NCI-H128 (cell line): ENCODE data around the gene PCDHGA1.
A peak's percentile ranks its signal among the peaks of the same experiment; 100 is the strongest.
"Not testable (repeated sequence)": the region's sequence is repeated elsewhere in the genome, so short reads cannot be mapped to it uniquely, and the experiment has no call there.

ENCODE experiments used
- DNase-seq: peaks from one replicate; lab custom pipeline; 2025; ENCODE audit not compliant: unreplicated experiment; lab: John Stamatoyannopoulos, UW

The PCDHGA1 gene

DNA sequence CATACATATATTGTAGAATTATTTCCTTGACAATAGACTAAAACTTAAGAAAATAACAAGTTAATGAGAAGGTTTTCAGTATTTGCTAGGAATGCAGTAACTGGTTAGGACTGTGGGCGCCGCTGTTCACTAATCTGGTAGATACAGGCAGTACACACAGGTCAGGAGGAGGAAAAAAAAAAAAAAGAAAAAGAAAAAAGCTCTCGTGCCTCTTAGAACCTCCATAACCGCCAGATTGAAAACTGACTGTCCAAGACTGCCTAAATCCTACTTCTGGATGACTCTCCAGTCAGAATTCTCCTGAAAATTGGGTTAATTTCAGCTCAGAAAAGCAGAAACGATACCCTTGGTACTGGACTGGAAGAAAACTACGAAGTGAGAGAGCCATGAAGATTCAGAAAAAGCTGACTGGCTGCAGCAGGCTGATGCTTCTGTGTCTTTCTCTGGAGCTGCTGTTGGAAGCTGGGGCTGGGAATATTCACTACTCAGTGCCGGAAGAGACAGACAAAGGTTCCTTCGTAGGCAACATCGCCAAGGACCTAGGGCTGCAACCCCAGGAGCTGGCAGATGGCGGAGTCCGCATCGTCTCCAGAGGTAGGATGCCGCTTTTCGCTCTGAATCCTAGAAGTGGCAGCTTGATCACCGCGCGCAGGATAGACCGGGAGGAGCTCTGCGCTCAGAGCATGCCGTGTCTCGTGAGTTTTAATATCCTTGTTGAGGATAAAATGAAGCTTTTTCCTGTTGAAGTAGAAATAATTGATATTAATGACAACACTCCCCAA, at the start of gene PCDHGA1:
PCDHGA1 (plus strand) TSS at position 216 of the 782 bp plus-strand sequence.
- DNase-seq: no peak

DNA sequence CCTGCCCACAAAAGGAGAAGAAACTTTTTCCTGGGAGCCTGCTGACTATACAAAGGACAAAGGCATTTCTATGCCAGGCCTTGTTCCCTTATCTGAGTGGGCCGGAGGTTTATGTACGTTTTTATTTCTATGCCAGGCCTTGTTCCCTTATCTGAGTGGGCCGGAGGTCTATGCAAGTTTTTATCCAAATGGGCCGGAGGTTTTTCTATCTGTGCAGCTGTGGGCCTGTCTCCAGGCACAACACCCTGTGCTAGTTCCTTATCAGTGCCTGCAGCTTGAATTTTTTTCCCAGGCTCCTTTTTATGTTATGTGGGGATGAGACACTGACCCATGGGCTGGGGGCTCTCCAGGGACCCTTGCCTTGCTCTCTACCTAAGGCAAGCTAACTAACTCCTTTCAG, 31.9 kb upstream of the PCDHGA1 start:
- DNase-seq: no peak

DNA sequence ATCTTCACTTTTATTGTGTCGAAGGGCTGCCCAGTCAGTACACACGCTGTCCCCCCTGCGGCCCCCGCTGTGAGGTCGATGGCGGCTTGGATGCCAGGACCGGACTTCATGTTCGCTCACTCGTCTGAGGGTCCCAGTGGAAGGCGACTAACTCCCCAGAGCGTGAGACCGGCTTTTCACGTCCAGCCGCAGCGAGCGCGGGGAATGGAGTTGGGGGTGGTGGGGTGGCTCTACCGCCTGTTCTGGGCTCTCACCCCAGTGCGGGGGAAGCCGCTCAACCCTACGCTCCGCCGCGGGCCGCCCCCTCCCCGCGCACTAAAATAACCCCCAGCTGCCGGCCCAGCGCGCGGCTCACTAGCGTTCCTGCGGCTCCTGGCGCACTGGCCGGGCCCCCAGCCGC, 26.6 kb upstream of the PCDHGA1 start, which contains the start of gene SLC25A2:
SLC25A2 (minus strand) TSS at position 294 of the 400 bp plus-strand sequence; CDS start at position 110, 184 bp downstream.
- no peak for DNase-seq

DNA sequence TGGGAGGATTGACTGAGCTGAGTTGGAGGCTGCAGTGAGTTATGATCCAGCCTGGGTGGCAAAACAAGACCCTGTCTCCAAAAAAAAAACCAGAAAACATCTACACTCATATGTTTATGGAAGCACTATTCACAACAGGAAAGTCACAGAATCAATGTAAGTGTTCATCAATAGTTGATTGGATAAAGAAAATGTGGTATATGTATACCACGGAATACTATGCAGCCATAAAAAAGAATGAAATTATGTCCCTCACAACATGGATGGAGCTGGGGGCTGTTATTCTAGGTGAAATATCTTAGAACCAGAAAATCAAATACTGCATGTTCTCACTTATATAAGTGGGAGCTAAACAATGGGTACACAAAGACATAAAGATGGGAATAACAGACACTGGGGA, 23.7 kb upstream of the PCDHGA1 start:
- DNase-seq: no peak

DNA sequence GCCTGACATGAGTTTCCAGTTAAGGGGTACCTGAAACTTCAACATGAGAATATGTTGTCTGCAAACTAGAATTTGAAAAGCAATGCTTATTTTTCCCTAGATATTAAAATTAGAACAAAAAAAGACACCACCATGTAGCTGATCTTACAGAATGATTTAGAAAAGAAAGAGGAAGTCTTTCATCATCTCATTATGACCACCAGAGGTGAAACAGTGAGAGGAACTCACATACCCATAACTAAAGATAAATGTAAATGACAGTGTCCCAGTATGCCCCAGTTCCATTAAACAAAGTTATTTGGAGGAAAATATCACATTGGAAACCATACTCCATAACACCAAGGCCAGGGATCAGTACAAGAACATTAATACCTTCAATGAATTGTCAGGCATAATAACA, 16.6 kb upstream of the PCDHGA1 start:
- no peak for DNase-seq

DNA sequence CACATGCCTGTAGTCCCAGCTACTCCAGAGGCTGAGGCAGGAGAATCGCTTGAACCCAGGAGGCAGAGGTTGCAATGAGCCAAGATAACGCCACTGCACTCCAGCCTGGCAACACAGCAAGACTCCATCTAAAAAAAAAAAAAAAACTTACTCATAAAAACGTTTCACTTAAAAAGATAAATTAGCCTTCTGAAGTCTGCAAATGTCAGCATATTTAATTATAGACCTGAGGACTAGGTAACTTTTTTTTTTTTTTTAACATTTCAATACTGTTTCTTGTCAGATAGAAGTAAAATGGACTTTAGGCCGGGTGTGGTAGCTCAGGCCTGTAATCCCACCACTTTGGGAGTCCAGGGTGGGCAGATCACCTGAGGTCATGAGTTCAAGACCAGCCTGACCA, 13.4 kb upstream of the PCDHGA1 start:
- not testable (repeated sequence) for DNase-seq

DNA sequence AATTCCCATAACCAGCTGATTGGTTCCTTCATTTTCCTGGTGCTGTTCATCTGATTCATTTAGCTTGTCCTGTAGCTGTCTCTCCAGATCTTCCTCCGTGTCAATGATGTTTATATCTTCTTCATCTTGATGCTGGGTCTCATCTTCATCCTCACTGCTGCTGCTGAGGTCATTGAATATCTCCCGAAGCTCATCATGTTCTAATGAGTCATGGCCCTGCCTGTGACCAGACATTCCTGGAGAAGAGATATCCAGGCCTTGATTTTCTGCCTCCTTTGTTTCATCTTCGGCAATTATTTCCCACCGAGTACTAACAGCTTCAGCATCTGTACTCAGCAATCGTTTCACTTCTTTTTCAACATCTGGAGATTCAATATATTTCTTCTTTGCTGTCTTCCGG, 11.1 kb upstream of the PCDHGA1 start:
- no peak for DNase-seq

DNA sequence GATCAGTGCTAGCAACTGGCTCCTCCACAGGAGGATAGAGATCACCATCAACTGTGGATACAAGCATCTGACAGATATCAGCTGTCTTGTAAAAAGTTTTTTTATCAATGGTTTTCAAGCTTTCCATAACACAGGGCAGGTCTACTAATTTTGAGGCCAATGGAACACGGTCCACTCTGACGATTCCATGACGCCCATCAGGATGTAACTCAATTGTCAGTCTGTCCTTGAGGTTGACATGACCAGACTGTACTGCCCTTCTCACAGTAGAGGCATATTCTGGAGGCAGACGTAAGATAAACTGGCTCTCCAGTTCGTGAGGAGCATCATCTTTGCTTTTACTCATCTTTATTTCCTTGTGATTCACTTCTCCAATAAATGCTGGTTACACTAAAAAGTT, 10.6 kb upstream of the PCDHGA1 start:
- DNase-seq: no peak

DNA sequence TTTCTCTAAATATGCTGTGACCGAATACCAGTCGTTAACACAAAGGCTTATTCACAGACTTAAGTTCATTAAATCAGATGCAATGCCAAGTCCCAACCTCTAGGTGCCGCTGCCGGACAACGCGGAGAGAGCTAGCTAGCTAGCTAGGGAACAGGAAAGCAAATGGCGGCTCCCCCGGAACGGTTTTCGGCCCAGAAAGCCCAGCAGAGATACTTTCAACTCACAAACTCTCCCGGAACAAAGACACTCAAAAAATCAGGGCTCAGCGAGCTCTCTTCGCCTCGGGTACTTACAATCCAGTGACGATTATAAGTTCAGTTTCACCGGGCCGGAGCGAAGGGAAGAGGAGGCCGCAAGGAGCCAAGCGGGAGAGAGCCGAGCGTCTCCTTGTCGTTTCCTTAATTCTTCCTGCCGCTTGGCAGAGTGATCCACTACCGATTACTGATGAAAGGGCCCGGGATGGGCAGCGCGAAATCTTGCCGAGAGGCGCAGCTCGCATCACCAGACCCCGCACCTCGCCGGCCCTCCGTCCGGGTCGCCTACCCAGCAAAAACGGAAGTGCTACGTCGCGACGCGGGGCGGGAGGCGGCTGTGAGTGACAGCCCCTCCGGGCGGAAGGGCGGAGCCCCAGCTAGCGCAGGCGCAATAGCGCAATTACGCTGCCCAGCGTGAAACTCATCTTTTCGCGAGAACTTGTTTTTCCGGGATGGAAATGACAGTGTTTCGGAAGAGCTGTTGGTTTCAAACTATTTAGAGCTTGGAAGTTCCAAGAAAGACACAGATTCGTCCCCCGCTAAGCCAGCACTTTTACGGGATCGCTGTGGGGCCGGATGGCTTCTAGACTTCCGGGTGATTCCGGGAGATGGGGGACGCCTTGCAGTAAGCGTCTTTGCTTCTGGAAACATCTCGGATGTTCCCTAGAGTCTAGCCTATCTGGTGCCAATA, 9.8 kb upstream of the PCDHGA1 start, which contains the start of gene TAF7:
TAF7 (minus strand) TSS at position 560 of the 945 bp plus-strand sequence. CDS start 740 bp downstream, outside the sequence.
- peak; percentile 80 for DNase-seq

DNA sequence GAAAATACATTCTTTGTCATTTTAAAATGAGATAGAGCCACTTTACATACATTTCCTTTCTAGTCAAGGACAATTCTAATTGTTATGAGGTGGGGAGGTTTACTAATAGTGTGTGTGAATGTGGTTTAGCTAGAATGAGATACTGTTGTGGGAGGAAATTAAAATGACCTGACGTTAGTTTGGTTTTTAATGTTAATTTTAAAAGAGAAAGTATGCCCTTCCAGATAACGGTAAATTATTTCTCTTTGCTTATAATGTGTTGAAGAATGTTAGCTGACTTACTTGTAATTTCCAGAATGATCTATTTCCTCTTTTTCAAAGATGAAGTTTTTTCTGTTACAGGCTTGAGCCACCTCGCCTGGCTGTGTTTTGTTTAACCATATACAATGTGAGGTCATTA, 8.1 kb upstream of the PCDHGA1 start:
- DNase-seq: no peak

DNA sequence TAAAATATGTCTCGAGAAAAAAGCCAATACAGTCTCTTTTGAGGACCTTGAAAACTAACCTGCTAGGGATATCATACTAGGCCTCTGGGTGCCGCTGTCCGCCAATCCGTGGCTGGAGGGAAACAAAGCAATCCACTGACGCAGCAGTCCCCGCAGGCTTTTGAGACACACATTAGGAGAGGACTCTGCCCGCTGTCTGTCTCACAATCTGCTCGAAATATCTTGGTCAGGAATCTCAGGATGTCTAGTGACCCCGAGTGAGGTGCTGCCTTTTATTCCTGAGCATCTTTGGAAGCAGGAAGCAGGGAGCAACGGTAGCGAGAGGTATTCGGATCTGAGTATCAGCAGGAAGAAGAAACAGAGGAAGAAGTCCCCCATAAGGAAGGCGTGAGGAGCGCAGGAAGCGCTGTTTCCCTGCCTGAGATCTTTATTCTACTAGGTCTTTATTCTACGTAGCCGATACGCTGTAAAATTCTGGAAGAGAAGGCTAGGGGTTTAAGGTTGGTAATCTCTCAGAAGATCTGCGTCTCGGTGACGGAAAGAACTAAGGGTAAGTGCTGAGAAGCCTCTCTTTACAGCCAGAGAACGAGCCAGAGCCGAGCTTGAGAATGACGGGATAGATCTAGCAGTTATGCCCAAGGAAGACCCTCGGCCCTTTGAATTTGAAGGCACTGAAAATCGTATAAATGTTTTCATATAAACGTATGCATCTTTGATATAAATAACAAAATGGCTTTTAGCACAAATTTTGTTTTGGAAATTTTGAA, 4.0 kb upstream of the PCDHGA1 start:
- no peak for DNase-seq

DNA sequence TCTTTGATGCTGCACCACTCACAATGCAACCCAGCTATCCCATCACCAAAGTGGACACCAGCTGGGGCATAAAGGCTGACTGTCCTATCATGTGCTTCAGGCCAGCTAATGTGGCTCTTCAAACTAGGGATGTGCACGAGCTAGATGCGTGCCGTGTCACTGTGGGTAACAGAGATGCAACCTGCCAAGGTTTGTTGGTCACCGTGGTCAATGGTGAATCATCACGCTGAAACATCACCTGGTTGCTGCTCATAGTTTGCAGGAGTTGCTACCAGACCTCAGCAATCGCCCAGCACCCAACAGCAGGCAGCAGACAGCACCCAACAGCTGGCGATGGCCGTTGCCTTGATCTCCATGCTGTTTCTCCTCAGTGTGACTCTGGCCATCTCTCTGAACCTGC, 2.1 kb upstream of the PCDHGA1 start:
- DNase-seq: no peak

DNA sequence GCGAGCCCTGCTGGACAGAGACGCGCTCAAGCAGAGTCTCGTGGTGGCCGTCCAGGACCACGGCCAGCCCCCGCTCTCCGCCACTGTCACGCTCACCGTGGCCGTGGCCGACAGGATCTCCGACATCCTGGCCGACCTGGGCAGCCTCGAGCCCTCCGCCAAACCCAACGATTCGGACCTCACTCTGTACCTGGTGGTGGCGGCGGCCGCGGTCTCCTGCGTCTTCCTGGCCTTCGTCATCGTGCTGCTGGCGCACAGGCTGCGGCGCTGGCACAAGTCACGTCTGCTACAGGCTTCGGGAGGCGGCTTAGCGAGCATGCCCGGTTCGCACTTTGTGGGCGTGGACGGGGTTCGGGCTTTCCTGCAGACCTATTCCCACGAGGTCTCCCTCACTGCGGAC, 2.3 kb downstream of the PCDHGA1 start:
- DNase-seq: not testable (repeated sequence)

DNA sequence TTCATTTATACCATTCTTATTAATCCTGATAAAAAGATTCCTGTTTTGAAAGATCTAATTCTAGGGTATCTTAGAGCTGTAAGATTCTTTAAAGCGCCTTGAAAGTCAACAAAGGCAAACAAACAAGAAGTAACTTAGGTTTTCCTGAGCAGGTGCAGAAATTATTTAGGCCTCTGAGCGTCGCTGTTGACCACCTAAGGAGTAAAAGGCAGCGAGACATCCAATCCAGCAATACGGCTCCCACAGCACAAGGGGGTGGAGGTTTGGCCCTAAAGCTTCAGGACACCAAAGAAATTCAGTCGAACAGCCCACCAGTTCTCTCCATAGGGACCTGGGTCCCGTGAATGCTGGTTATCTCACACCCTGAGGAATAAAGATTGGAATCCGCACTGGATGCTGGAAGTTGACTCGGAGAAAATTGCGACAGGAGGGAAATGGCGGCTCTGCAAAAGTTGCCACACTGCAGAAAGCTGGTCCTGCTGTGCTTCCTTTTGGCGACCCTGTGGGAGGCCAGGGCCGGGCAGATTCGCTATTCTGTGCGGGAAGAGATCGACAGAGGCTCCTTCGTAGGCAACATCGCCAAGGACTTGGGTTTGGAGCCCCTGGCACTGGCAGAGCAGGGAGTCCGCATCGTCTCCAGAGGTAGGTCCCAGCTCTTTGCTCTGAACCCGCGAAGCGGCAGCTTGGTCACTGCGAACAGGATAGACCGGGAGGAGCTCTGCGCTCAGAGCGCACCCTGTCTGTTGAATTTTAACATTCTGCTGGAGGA, 8.4 kb downstream of the PCDHGA1 start, which contains the start of gene PCDHGA2:
PCDHGA2 (plus strand) TSS at position 223 of the 769 bp plus-strand sequence.
- no peak for DNase-seq

DNA sequence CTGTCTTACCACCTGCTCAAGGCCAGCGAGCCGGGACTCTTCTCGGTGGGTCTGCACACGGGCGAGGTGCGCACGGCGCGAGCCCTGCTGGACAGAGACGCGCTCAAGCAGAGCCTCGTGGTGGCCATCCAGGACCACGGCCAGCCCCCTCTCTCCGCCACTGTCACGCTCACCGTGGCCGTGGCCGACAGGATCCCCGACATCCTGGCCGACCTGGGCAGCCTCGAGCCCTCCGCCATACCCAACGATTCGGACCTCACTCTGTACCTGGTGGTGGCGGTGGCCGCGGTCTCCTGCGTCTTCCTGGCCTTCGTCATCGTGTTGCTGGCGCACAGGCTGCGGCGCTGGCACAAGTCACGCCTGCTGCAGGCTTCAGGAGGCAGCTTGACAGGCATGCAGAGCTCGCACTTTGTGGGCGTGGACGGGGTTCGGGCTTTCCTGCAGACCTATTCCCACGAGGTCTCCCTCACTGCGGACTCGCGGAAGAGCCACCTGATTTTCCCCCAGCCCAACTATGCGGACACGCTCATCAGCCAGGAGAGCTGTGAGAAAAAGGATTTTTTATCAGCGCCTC, 10.6 kb downstream of the PCDHGA1 start:
- not testable (repeated sequence) for DNase-seq

DNA sequence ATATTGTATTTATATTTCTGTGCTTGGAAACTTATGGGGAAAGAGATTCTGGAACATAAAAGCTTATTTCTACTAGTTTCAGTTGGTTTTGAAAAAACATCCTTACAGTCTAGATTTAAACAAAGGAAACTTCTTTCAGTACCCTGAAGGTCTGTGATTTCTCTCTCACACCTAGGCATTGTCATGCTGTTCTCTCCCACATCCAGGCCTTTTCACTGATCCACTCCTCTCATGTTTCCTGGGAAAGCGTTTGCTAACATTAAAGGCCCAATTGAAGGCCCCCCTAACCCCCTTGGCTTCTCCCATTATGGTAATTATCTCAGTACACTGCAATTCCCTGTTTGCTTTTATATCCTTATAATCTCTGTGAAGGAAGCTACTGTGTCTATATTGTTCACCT, 12.5 kb downstream of the PCDHGA1 start:
- no peak for DNase-seq

DNA sequence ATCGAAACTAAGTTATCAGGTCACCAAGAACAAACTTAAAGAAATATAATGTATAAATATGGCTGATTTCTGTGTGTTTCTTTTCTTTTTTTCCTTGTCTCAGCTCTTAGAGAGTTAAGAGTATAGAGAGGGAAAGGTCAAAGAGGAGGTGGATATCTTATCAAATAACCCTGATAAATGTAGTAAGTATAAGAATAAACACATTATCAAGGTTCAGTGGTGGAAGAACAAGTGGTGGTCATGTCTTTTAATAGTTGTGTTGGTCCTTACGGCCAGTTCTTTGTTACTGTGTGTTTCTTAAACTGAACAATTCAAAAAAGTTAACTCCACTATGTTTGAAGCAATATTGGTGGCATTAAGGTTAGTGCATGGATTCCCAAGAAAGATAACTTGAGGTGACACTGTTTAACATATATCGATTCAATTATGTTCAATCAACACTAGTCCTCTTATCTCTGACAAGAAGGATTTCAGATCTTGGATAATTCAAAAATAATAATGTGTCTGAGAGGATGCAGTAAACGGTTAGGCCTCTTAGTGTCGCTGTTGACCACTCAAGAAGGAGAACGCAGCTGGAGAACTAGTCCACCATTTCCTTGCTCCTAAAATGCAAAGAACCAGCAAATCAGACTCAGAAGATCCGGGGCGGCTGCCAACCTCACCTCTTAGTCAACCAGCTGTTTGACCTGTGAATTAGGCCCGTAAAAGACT, 13.1 kb downstream of the PCDHGA1 start, which contains the start of gene PCDHGA3:
PCDHGA3 (plus strand) TSS at position 588 of the 711 bp plus-strand sequence. CDS start 205 bp downstream, outside the sequence.
- DNase-seq: no peak

DNA sequence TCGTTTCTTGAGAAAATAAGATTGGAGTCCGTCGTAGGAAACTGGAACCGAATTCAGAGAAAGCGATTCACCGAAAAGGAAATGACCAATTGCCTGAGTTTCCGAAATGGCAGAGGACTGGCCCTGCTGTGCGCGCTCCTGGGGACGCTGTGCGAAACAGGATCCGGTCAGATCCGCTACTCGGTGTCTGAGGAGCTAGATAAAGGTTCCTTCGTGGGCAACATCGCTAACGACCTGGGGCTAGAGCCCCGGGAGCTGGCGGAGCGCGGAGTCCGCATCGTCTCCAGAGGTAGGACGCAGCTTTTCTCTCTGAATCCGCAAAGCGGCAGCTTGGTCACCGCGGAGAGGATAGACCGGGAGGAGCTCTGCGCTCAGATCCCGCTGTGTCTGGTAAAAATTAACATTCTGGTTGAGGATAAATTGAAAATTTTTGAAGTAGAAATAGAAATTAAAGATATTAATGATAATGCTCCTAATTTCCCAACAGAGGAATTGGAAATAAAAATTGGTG, 13.7 kb downstream of the PCDHGA1 start:
- no peak for DNase-seq

DNA sequence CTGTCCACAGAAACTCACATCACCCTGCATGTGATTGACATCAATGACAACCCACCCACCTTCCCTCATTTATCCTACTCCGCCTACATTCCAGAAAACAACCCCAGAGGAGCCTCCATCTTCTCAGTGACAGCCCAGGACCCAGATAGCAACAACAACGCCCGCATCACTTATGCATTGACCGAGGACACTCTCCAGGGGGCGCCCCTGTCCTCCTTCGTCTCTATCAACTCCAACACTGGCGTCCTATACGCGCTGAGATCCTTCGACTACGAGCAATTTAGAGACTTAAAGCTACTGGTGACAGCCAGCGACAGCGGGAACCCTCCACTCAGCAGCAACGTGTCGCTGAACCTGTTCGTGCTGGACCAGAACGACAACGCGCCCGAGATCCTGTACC, 15.0 kb downstream of the PCDHGA1 start:
- no peak for DNase-seq
